HG03097 (cell line): ENCODE data around the gene NDST4.

Experiments used
- ATAC-seq: cut with Tn5 transposase; IDR thresholded peaks from one replicate; pipeline ENCODE4 v1.9.1; 2021; ENCODE audit not compliant: unreplicated experiment, low FRiP score

NDST4 gene

GRCh38 chr4:114921191-114921590 lies 192.2 kb downstream of the NDST4 start:
- ATAC-seq = no peak

GRCh38 chr4:114911111-114911510 lies 202.3 kb downstream of the NDST4 start:
- ATAC-seq = no peak

- no peak for ATAC-seq
These were observed 205.9 kb downstream of the NDST4 start for GRCh38 chr4:114907568-114907967.

GRCh38 chr4:114905017-114905416 lies 208.4 kb downstream of the NDST4 start:
- ATAC-seq = no peak

- no peak for ATAC-seq
These were observed 212.5 kb downstream of the NDST4 start for GRCh38 chr4:114900934-114901333.

GRCh38 chr4:114890773-114891172 lies 222.6 kb downstream of the NDST4 start:
- no peak for ATAC-seq

GRCh38 chr4:114886761-114887160 lies 226.7 kb downstream of the NDST4 start:
- ATAC-seq = no peak

- ATAC-seq = no peak
These were observed 229.8 kb downstream of the NDST4 start for GRCh38 chr4:114883641-114884040.

GRCh38 chr4:114879916-114880669 lies 233.3 kb downstream of the NDST4 start:
- no peak for ATAC-seq

GRCh38 chr4:114875630-114876029 lies 237.8 kb downstream of the NDST4 start:
- ATAC-seq = no peak

GRCh38 chr4:114874321-114874720 lies 239.1 kb downstream of the NDST4 start:
- no peak for ATAC-seq

GRCh38 chr4:114870987-114871386 lies 242.4 kb downstream of the NDST4 start:
- ATAC-seq = no peak

- no peak for ATAC-seq
These were observed 246.3 kb downstream of the NDST4 start for GRCh38 chr4:114866901-114867670.

GRCh38 chr4:114864060-114864459 lies 249.4 kb downstream of the NDST4 start:
- no peak for ATAC-seq

GRCh38 chr4:114860786-114861185 lies 252.6 kb downstream of the NDST4 start:
- ATAC-seq = no peak

GRCh38 chr4:114857831-114858230 lies 255.6 kb downstream of the NDST4 start:
- no peak for ATAC-seq

- ATAC-seq = no peak
These were observed 273.4 kb downstream of the NDST4 start for GRCh38 chr4:114839986-114840385.

GRCh38 chr4:114830628-114831027 lies 282.8 kb downstream of the NDST4 start:
- no peak for ATAC-seq

GRCh38 chr4:114827651-114828050 lies 285.8 kb downstream of the NDST4 start:
- no peak for ATAC-seq

- ATAC-seq = no peak
These were observed 297.7 kb downstream of the NDST4 start for GRCh38 chr4:114815760-114816159.

GRCh38 chr4:114813961-114814360 lies 299.5 kb downstream of the NDST4 start:
- no peak for ATAC-seq
